NAMALWA (cell line): ENCODE measurements around the gene PNMA6E.

ENCODE experiments used
- DNase-seq: peaks from one replicate; pipeline ENCODE4 v3.0.0-alpha.2; 2015; ENCODE audit warnings: low spot score

Gene PNMA6E

GRCh38 chrX:153384390-153384789 lies 16.8 kb downstream of the PNMA6E start:
- no peak for DNase-seq

GRCh38 chrX:153382563-153383482 lies 18.3 kb downstream of the PNMA6E start:
- DNase-seq, result no peak

GRCh38 chrX:153381684-153382532 lies 19.2 kb downstream of the PNMA6E start:
- peak; percentile 66 for DNase-seq

- no peak for DNase-seq
These were observed 20.5 kb downstream of the PNMA6E start for GRCh38 chrX:153380691-153381090.

GRCh38 chrX:153379971-153380581 lies 21.1 kb downstream of the PNMA6E start:
- DNase-seq, result no peak

GRCh38 chrX:153379508-153379907 lies 21.6 kb downstream of the PNMA6E start:
- no peak for DNase-seq

- no peak for DNase-seq
These were observed 22.5 kb downstream of the PNMA6E start for GRCh38 chrX:153378607-153379006.

- no peak for DNase-seq
These were observed 23.4 kb downstream of the PNMA6E start for GRCh38 chrX:153377727-153378126.

- no peak for DNase-seq
These were observed 25.6 kb downstream of the PNMA6E start for GRCh38 chrX:153375571-153375970.

- no peak for DNase-seq
These were observed 26.7 kb downstream of the PNMA6E start for GRCh38 chrX:153374426-153374825.

- no peak for DNase-seq
These were observed 28.2 kb downstream of the PNMA6E start for GRCh38 chrX:153372949-153373348.

- DNase-seq, result no peak
These were observed 29.9 kb downstream of the PNMA6E start for GRCh38 chrX:153371256-153371655.

GRCh38 chrX:153370293-153371055 lies 30.7 kb downstream of the PNMA6E start:
- no peak for DNase-seq

- DNase-seq, result no peak
These were observed 34.1 kb downstream of the PNMA6E start for GRCh38 chrX:153366878-153367538.

- no peak for DNase-seq
These were observed 35.0 kb downstream of the PNMA6E start for GRCh38 chrX:153366119-153366518.

- DNase-seq, result no peak
These were observed 35.5 kb downstream of the PNMA6E start for GRCh38 chrX:153365670-153366069.

GRCh38 chrX:153361781-153362397 lies 39.3 kb downstream of the PNMA6E start:
- no peak for DNase-seq

- DNase-seq, result no peak
These were observed 43.3 kb downstream of the PNMA6E start for GRCh38 chrX:153357877-153358276.

- DNase-seq, result no peak
These were observed 47.7 kb downstream of the PNMA6E start for GRCh38 chrX:153353416-153353815.

GRCh38 chrX:153352858-153353257 lies 48.3 kb downstream of the PNMA6E start:
- DNase-seq, result no peak

GRCh38 chrX:153351981-153352380 lies 49.2 kb downstream of the PNMA6E start:
- no peak for DNase-seq
